Thyroid gland (tissue), 4 donors: ENCODE results near the gene LCN6. TPM values are rescaled to one million over a fixed set of nuclear protein-coding genes. Genes with fewer than 3 reads are reported as not detected.

Source experiments
- DNase-seq, 2 donors: peaks; one replicate each; pipeline ENCODE4 v3.0.0-alpha.2; 2019
- H3K27ac ChIP-seq, 3 donors: fragments of 200-600 bp; sonication (generic); 1 replicate in 2 of 3; 2 replicates in 1 of 3; pipeline ENCODE4 v1.5.1; 2016 to 2019; ENCODE audit warnings: mild to moderate bottlenecking in 1 of 3, moderate library complexity in 1 of 3
- H3K27me3 ChIP-seq: fragments of 200-600 bp; sonication (generic); one replicate; pipeline ENCODE4 v1.5.1; 2019
- H3K36me3 ChIP-seq, 2 donors: fragments of 200-600 bp; sonication (generic); one replicate each; pipeline ENCODE4 v1.5.1; 2016 to 2019
- H3K4me1 ChIP-seq, 2 donors: fragments of 200-600 bp; sonication (generic); one replicate each; pipeline ENCODE4 v1.5.1; 2017 to 2019
- H3K4me3 ChIP-seq, 3 donors: fragments of 200-600 bp; sonication (generic); replicated peaks in 1 of 3; 1 replicate in 2 of 3; 2 replicates in 1 of 3; pipeline ENCODE4 v1.5.1; 2016; ENCODE audit warnings: mild to moderate bottlenecking in 1 of 3
- H3K9me3 ChIP-seq: fragments of 200-600 bp; sonication (generic); one replicate; pipeline ENCODE4 v1.5.1; 2017
- POLR2A ChIP-seq, 2 donors: fragments of 450-650 bp; IDR thresholded peaks; one replicate each; pipeline ENCODE4 v1.6.1; 2017; ENCODE audit warnings: antibody characterized with exemption in 2 of 2, mild to moderate bottlenecking in 2 of 2, moderate library complexity in 1 of 2
- WGBS, 2 donors: methylation state at CpG; one replicate each; pipeline ENCODE4 v1.1.5; 2017; 5-methylcytosine and 5-hydroxymethylcytosine counted together
- intact Hi-C: fragments of 100-400 bp; cut with DNase I; formaldehyde crosslinking; loops from one replicate; pipeline ENCODE4 v1.15.1; 2023
- total RNA-seq, 4 donors: library from RNA; depleted of rRNA; stranded (reverse); fragments of >200 nt; gene quantifications; one replicate each; pipeline ENCODE4 v1.2.3, GENCODE V29; 2016
- TF ChIP-seq, protein P1 (sequence below), 6 experiments: fragments of 200-600 bp in 3 of 6; fragments of 450-650 bp in 3 of 6; sonication (generic) in 3 of 6; IDR thresholded peaks; one replicate each; pipeline ENCODE4 v1.5.1; 2016 to 2019; ENCODE audit warnings: antibody characterized with exemption in 6 of 6, mild to moderate bottlenecking in 2 of 6, inconsistent platforms in 1 of 6, moderate library complexity in 1 of 6

Gene LCN6
- total RNA-seq, 4 donors from 2014 or later = 1.4 to 10.0 (median 4.5) TPM

- no peak for DNase-seq
- peaks cover 23 to 44% of the 10 kb centered on the region in 2 donors for H3K4me1 ChIP-seq
- no peak overlapping the region for H3K27ac ChIP-seq
- H3K4me3 ChIP-seq = no peak overlapping the region
- TF ChIP-seq, protein P1, sequence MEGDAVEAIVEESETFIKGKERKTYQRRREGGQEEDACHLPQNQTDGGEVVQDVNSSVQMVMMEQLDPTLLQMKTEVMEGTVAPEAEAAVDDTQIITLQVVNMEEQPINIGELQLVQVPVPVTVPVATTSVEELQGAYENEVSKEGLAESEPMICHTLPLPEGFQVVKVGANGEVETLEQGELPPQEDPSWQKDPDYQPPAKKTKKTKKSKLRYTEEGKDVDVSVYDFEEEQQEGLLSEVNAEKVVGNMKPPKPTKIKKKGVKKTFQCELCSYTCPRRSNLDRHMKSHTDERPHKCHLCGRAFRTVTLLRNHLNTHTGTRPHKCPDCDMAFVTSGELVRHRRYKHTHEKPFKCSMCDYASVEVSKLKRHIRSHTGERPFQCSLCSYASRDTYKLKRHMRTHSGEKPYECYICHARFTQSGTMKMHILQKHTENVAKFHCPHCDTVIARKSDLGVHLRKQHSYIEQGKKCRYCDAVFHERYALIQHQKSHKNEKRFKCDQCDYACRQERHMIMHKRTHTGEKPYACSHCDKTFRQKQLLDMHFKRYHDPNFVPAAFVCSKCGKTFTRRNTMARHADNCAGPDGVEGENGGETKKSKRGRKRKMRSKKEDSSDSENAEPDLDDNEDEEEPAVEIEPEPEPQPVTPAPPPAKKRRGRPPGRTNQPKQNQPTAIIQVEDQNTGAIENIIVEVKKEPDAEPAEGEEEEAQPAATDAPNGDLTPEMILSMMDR (IDR thresholded peaks at IDR 0.05) = no peak
- TF ChIP-seq POLR2A (IDR thresholded peaks at IDR 0.05) = no peak
- H3K9me3 ChIP-seq = no peaks in the 10 kb centered on the region
- intact Hi-C loops = no loop called here
- no peaks in the 10 kb centered on the region for H3K27me3 ChIP-seq
- 91 to 92% methylated on average over 11 of the region's 11 CpGs for WGBS, 2 donors
- no peaks in the 10 kb centered on the region for H3K36me3 ChIP-seq
Observed at GRCh38 chr9:136698635-136699246, 49.6 kb downstream of the LCN6 start.

- 54 to 59% methylated on average over 20 of the region's 20 CpGs for WGBS, 2 donors
- peak in 1 of 2 donors; percentile 43 for DNase-seq
- Histone ChIP-seq H3K4me1 (peaks cover 30 to 52% of the 10 kb centered on the region in 2 donors), H3K27me3 (no peaks in the 10 kb centered on the region), H3K27ac (no peak overlapping the region), H3K36me3 (no peaks in the 10 kb centered on the region), H3K9me3 (no peaks in the 10 kb centered on the region), H3K4me3 (no peak overlapping the region)
- intact Hi-C loops = no loop called here
- TF ChIP-seq, protein P1 (IDR thresholded peaks at IDR 0.05) = no peak
- no peak for TF ChIP-seq POLR2A (IDR thresholded peaks at IDR 0.05)
Observed at GRCh38 chr9:136697821-136698526, 50.4 kb downstream of the LCN6 start.

- intact Hi-C loops = no loop called here
- H3K27me3 ChIP-seq = no peaks in the 10 kb centered on the region
- 72 to 79% methylated on average over 23 of the region's 23 CpGs for WGBS, 2 donors
- H3K27ac ChIP-seq = no peak overlapping the region
- TF ChIP-seq, protein P1 (IDR thresholded peaks at IDR 0.05) = no peak
- TF ChIP-seq POLR2A (IDR thresholded peaks at IDR 0.05) = no peak
- H3K4me1 ChIP-seq = peaks cover 32 to 59% of the 10 kb centered on the region in 2 donors
- no peak overlapping the region for H3K4me3 ChIP-seq
- H3K9me3 ChIP-seq = no peaks in the 10 kb centered on the region
- H3K36me3 ChIP-seq = no peaks in the 10 kb centered on the region
- no peak for DNase-seq
Observed at GRCh38 chr9:136697146-136697820, 51.0 kb downstream of the LCN6 start.

DNA sequence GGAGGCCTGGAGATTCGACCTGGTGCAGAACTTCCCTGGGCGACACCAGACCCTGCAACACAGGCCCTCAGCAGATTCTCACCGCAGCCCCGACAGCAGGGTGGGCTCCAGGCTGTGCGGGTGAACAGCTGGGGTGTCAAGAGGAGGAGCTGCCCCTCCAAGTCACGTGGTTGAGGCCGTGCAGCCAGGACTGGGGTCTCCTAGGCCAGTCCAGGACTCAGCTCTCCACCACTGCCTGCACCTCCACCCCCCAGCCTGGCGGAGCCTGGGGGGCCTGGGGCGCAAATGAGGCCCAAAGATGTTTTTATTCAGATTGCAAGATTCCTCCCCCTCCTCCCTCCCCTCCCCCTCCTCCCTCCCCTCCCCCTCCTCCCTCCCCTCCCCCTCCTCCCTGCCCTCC lies 51.8 kb downstream of the LCN6 start:
- no peak for DNase-seq
- TF ChIP-seq POLR2A (IDR thresholded peaks at IDR 0.05) = no peak
- TF ChIP-seq, protein P1 (IDR thresholded peaks at IDR 0.05) = no peak
- Histone ChIP-seq H3K9me3 (no peaks in the 10 kb centered on the region), H3K4me3 (no peak overlapping the region), H3K27me3 (no peaks in the 10 kb centered on the region), H3K27ac (peak overlapping the region in 1 of 3 donors; percentile 75), H3K4me1 (peaks cover 32 to 67% of the 10 kb centered on the region in 2 donors), H3K36me3 (no peaks in the 10 kb centered on the region)
- 78 to 100% methylated on average over 2 to 9 of the region's 9 CpGs for WGBS, 2 donors
- intact Hi-C loops = no loop called here
